GM12874 (cell line): ENCODE results near the gene SPRR2D.

Experiments used
- TF ChIP-seq, protein P1 (sequence below): IDR thresholded peaks from 2 replicates; pipeline ENCODE4 v1.5.1; 2011; ENCODE audit warnings: low read depth, mild to moderate bottlenecking, control low read depth, low read length, moderate library complexity; ENCODE audit not compliant: insufficient read depth

Gene SPRR2D

DNA sequence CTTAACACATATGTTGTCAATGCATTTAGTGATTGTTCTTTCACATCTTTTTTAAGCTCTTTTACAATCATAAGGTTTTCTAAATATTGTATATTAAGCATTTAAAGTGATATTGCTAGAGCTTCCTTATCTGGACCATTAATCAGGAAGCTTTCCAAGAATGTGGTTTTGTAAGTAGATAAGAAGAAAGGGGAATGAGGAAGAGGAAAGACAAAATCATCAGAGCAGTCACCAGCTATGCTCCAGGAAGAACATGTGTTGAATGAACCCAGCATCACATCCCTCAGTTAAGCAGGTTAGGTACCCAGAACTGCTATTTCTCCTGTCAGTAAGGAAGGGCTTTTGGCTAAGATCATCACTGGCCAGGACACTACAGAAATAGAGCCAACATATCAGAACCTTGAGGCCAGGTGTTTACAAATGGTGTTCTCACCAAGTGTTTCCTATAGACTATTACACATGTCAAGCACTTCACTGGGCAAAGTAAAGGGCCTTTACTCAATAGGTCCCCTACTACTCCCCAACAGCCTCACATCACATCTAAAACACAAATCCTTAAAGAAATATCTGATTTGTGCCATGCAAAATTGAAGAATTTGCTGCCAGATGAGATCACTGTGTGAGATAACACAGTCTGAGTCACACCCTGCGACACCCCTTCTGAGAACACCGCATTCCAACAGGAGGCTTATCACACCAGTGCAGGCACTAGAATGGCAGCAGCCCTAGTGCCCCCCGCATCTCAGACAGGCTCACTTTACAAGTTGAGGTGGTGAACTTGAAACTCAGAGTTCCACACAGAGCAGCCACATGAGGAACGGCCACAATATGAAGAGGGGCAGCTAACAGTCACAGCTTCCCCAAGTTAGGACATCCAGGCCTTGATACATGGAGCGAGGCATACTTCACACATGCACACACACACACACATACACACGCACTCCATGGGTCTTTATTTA lies 18.2 kb upstream of the SPRR2D start:
- TF ChIP-seq, protein P1, sequence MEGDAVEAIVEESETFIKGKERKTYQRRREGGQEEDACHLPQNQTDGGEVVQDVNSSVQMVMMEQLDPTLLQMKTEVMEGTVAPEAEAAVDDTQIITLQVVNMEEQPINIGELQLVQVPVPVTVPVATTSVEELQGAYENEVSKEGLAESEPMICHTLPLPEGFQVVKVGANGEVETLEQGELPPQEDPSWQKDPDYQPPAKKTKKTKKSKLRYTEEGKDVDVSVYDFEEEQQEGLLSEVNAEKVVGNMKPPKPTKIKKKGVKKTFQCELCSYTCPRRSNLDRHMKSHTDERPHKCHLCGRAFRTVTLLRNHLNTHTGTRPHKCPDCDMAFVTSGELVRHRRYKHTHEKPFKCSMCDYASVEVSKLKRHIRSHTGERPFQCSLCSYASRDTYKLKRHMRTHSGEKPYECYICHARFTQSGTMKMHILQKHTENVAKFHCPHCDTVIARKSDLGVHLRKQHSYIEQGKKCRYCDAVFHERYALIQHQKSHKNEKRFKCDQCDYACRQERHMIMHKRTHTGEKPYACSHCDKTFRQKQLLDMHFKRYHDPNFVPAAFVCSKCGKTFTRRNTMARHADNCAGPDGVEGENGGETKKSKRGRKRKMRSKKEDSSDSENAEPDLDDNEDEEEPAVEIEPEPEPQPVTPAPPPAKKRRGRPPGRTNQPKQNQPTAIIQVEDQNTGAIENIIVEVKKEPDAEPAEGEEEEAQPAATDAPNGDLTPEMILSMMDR, result no peak

DNA sequence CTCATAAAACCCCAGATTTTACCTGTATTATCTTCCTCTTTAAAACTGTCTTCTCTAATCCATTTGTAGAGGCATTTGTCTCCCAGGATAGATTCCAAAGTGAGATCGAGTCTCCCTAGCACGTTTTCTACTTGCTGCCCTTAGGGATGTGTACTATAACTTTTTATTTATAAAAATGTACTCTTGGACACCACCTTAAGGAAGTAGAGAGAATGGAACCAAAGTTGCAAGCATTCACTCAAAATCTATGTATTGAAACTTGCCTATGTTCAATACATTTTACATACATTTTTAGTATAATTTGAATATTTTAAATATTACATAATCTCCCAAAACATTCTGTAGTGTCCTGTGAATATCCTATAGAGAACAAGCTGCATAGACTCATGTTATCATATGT lies 17.2 kb upstream of the SPRR2D start:
- TF ChIP-seq, protein P1, result no peak

DNA sequence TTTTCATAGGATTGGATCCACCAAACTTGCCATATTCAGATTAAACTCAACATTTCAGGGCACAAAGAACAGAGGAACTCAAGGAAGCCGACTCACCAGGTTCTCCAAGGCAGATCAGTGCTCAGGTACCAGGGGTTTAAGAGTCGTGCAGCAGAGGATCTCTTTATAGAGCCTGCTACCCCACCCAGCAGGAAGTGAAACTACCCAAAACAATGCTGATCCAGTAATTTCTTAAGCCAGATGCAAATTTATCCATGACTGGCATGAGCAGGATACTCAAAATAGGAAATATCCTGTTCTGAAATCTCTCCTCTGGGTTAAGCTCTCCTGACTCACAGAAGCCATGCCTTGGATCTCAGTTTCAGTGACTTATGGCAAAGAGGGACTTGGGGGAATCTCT lies 16.5 kb upstream of the SPRR2D start, which contains the start of gene SPRR2A:
Gene SPRR2A (minus strand): TSS at position 138 of the 400 bp plus-strand sequence. CDS start 777 bp downstream, outside the sequence.
- TF ChIP-seq, protein P1, result no peak

DNA sequence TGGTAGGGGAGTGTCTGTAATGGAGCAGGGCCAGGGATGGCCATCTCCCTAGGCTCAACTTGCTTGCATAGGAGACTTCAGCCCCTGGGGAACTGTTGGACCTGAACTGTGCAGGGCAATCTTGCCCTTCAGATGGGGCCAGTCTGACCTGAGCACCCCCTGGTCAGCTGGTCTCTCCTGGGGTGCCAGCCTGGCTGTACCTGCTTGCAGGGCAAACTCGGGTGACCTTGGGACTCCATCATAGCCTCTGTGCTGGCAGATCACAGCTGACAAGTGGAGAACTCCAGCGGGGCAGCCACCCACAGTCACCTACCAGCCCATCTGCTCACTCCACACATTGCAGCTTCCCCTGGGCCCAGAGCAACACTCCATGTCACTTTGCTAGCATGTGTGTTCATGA lies 8.3 kb upstream of the SPRR2D start:
- TF ChIP-seq, protein P1, result no peak

DNA sequence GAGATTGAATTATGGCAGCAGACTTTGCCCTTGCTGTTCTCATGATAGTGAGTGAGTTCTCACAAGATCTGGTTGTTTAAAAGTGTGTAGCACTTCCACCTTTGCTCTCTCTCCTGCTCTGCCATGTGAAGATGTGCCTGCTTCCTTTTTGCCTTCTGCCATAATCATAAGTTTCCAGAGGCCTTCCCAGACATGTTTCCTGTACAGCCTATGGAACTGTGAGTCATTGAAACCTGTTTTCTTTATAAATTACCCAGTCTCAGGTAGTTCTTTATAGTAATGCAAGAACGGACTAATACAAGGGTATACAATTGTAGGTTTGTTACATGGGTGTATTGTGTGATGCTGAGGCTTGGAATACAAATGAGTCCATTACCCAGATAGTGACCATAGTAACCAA lies 5.7 kb downstream of the SPRR2D start:
- TF ChIP-seq, protein P1, result no peak

DNA sequence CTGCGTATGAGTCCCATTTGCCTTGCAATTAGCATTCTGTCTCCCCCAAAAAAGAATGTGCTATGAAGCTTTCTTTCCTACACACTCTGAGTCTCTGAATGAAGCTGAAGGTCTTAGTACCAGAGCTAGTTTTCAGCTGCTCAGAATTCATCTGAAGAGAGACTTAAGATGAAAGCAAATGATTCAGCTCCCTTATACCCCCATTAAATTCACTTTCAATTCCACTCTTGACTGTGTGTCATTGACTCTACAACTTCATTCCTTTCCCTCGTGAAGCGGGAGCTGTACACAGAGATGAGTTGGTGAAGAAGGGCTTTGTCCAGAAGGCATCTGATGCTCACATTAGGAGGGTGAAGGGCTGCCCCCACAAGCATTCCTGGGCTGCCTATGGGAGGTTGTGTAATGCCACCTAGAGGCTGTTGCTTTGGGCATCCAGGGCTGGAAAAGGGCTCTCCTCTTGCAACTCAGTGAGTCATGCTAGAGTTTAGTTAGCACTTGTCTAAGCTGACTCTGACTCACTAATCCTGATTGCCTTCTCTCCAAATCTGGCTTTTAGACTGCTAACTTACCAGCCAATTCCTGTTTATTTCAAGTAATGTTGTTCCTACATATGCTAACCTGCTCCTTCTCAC lies 8.1 kb downstream of the SPRR2D start:
- TF ChIP-seq, protein P1, result no peak

DNA sequence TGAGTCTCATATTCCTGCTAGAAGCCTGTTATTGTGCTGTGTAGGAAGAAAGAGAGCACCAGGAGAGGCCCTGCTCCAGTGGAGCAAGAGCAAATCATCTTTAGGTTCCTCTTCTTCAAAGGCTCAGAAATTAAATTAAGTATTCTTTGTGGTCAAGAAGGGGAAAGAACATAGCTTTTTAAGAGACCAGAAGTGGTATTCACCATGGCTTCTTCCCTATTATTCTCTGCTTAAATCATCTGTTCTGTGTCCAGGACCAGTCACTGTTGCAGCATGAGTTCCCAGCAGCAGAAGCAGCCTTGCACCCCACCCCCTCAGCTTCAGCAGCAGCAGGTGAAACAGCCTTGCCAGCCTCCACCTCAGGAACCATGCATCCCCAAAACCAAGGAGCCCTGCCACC lies 8.8 kb downstream of the SPRR2D start:
- TF ChIP-seq, protein P1, result no peak
